DLD1 (cell line): ENCODE measurements around the gene C1orf21.

ENCODE experiments used
- in situ Hi-C: cut with HindIII; loops from 2 replicates; pipeline ENCODE4 v1.10.0; 2017; ENCODE audit warnings: low sequenced_read_pairs

C1orf21 gene

GRCh38 chr1:184623404-184623803, 236.6 kb downstream of the C1orf21 start:
- in situ Hi-C loops = no loop called here

GRCh38 chr1:184624051-184624450, 237.2 kb downstream of the C1orf21 start:
- in situ Hi-C loops = no loop called here

- in situ Hi-C loops = no loop called here
Observed at GRCh38 chr1:184624626-184625025, 237.8 kb downstream of the C1orf21 start.

- in situ Hi-C loops = no loop called here
Observed at GRCh38 chr1:184625271-184625670, 238.4 kb downstream of the C1orf21 start.

DNA sequence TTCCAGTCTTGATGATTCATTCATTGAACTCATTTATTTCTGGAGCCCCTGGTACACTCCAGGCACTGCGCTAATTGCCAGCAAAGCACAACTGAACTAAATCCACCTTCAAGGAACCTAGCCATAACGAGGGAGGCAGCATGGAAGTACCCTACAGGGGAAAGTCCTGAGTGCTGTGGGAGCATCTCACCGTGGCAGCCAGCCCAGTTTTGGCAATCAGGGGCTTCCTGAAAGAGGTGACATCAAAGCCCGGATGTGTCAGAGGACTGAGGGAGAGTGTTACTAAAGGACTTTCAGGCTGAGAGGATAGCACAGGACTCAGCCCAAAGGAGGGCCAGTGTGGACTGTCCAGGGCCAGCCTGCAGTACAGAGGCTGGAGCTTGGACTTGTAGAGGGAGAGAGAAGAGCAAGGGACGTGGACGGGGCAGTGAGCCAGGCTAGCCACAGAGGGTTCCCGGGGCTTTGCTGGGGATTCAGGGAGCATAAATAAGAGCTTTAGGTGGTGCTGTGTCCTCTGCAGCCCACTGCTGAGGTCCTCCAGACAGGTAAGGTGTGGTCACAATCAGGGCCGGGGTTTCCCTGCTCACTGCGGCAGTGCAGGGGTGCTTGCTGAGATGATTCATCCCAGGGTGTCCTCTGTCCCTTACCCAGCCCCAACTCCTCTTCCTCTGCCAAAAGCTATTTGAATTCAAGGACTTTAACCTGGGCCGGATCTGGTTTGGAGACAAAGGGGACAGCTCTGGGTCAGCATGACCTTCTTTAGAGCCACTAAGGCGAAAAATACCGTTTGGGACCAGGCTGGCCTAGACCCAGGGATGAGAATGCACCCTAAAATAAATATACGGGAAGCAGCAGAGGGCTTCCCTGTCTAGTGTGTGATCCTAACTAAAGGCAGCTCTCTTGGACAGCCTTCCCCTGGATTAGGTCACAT, 239.5 kb downstream of the C1orf21 start:
- in situ Hi-C loops = no loop called here

GRCh38 chr1:184627007-184627341, 240.1 kb downstream of the C1orf21 start:
- in situ Hi-C loops = no loop called here

GRCh38 chr1:184629266-184629665, 242.4 kb downstream of the C1orf21 start:
- in situ Hi-C loops = no loop called here

DNA sequence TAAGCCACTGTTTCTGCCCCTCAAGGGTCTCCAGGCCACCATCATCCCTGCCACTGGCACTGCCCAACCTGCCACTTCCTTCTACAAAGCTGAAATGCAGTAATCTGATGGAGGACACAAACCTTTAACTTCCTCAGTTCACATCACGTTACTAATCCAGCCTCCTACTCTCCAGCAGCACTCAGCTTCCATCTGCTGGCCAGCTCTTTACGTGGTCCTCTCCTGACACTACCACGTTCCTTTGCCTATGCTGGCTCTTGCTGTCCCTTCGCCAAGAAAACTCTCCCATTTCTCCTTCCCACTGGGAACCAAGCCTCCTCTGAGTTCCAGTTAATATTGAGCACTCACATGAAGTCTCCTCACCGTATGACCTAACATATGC, 243.8 kb downstream of the C1orf21 start:
- in situ Hi-C loops = no loop called here

GRCh38 chr1:184632415-184633175, 245.8 kb downstream of the C1orf21 start:
- in situ Hi-C loops = no loop called here

- in situ Hi-C loops = no loop called here
Observed at GRCh38 chr1:184633785-184634184, 247.0 kb downstream of the C1orf21 start.

DNA sequence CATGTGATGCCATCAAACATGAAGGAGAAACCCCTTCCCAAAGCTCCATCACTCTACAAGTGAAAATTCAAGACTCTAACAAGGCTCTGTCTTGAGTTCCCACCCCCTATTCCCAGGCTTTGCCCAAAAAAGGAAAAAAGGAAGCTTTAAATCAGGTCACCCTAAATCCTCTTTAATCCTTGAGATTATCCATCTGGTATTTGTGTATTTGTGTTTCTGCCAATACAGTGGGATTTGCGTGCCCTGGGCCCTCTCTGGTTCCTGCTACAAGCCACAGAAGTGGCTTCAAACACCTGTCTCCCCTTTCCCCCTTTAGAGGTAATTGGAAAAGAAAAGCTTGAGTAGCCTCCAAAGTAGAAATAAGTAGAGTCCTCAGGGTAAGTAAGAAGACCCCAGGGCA, 247.5 kb downstream of the C1orf21 start:
- in situ Hi-C loops = no loop called here

GRCh38 chr1:184635347-184635979, 248.6 kb downstream of the C1orf21 start:
- in situ Hi-C loops = no loop called here

DNA sequence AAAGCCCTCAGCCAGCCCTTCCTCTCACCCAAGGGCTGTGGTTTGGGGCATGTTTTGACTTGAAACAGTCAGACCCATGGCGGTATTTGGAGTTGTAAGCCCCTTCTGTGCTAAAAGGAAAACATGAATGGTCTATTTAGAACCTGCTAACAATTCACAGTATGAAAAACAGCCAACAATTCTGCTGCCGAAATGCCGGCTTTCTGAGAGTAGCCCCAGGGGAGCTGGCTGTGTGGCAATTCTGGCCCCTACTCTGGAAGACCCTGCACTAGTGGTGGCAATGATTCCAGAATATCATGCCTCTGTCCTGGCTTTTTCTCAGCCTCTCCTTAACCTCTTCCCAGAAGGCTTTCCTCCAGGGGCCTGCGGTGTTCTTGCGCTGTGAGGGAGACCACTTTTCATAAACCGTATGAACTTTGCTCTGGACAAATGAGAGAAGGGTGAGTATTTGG, 249.2 kb downstream of the C1orf21 start:
- in situ Hi-C loops = no loop called here

GRCh38 chr1:184637664-184638240, 250.9 kb downstream of the C1orf21 start:
- in situ Hi-C loops = no loop called here

GRCh38 chr1:184639205-184639604, 252.4 kb downstream of the C1orf21 start:
- in situ Hi-C loops = no loop called here

DNA sequence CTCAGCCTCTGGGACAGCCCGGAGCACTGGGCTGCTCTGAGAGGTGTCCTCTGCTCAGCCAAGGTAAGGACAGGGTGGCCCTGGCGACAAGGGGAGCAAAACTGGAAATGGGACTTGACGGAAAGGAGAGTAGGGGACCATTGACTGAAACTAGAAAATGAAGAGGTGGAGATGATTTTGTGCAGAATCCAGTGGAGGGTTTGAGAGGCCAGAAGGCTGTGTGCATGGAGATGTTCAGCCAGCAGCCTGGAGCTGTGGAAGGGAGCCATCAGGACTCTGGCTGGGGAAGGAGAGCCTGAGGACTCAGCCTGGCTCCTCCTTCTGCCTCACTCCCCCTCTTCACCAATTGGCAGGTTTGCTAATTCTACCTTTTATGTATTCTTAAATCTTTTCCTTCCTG, 253.7 kb downstream of the C1orf21 start:
- in situ Hi-C loops = no loop called here

DNA sequence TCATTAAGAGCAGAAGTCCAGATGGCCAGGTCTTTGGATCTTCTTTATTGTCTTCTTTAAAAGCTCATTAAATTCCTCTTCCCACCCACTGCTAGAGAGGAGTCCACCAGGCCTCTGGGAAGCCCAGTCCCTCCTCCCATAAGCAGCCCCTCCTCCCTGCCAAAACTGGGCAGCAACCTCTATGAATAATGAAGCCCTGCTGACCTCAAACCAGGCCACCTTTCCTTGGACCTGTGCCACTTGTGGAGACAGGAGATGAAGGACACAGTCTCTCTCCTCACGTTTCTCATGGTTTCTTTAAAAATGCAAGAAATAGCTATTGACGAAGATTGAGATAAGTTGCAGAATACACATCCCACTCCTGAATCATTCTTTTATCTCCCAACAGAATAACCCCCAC, 255.1 kb downstream of the C1orf21 start:
- in situ Hi-C loops = no loop called here

DNA sequence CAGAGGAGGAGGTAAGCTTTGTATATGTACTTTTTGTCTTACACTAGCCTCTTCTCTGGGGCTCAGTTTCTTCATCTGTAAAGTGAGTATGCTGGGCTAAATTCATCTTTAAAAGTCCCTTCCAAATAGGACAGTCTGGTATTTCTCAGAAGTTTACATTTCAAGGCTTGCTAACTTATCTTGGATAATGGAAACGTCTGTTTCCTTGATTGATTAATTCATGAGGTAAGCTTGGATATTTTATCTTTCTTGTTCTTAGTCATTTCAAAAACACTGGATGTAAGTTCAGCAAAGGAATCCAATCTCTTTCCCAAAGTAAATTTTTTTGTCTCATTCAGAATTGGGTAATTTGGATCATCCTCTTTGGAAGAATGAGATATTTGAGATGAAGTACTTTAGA, 256.8 kb downstream of the C1orf21 start:
- in situ Hi-C loops = no loop called here

GRCh38 chr1:184644771-184645170, 257.9 kb downstream of the C1orf21 start:
- in situ Hi-C loops = no loop called here

DNA sequence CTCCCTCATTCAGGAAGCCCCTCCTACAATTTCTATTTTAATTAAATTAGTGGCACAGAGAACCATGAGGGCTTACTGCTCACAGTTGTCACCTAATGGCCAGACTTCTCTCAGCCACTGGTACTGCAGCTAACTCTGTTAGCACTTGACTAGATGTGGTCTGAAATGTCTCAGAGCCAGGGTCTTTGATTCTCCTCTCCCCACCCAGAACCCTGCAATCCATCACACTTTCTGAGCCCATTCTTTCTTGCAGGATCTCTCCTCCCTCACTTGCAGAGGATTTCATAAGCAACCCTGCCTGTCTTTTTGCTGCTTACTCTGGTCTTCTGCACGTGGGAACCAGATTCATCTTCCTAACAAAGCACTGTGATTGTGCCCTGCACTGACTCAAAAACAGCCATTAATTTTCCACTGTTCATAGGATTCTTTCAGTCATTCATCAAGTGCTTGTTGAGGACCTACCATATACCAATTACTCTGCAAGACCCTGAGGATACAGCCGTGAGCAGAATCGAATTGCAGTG, 259.4 kb downstream of the C1orf21 start:
- in situ Hi-C loops = no loop called here

DNA sequence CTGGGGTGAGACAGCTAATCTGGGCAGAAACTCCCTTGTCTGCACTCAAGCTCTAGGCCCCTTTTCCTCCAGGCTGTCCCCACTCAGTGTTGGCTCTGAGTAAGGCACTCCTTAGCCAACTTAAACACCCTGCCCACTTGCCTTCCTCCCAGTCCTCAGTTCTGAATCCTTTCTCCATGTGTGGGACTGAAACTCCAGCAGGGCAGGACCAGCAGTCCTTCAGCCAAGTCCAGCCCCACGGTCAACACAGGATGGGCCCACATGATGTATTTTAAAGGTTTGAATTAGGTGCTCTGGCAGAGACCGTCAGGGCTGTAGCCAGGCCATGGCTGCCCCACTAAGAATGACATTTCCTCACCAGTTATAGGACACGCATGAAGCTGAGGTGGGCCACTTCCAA, 260.0 kb downstream of the C1orf21 start:
- in situ Hi-C loops = no loop called here
